CD4-positive, alpha-beta T cell treated with Interleukin-17A for 4 hours (primary cell): ENCODE data around the gene ZNF555.
"Not testable (repeated sequence)": the region's sequence is repeated elsewhere in the genome, so short reads cannot be mapped to it uniquely, and the experiment has no call there.

Experiments
- DNase-seq: peaks from one replicate; pipeline ENCODE4 v3.0.0-alpha.2; 2020; ENCODE audit warnings: mixed read lengths

Gene ZNF555

GRCh38 chr19:2872175-2872574, 30.9 kb downstream of the ZNF555 start:
- DNase-seq = peak; percentile 40

GRCh38 chr19:2877398-2878331, 36.4 kb downstream of the ZNF555 start:
- DNase-seq = no peak

GRCh38 chr19:2883686-2884439, 42.6 kb downstream of the ZNF555 start:
- DNase-seq = no peak

GRCh38 chr19:2885736-2886135, 44.5 kb downstream of the ZNF555 start:
- DNase-seq = no peak

GRCh38 chr19:2887391-2887914, 46.2 kb downstream of the ZNF555 start:
- no peak for DNase-seq

- DNase-seq = peak; percentile 60
These were observed 47.5 kb downstream of the ZNF555 start for GRCh38 chr19:2888731-2889224.

- DNase-seq = not testable (repeated sequence)
These were observed 49.3 kb downstream of the ZNF555 start for GRCh38 chr19:2890531-2890930.

GRCh38 chr19:2896694-2897093, 55.4 kb downstream of the ZNF555 start:
- DNase-seq = no peak

- DNase-seq = peak; percentile 99
These were observed 59.3 kb downstream of the ZNF555 start, which contains the start of gene ZNF57 for GRCh38 chr19:2900296-2901252. TSS of gene ZNF57 (plus strand) at chr19:2900928. CDS start at chr19:2901046, 118 bp downstream.

GRCh38 chr19:2902590-2903218, 61.4 kb downstream of the ZNF555 start:
- no peak for DNase-seq

GRCh38 chr19:2903326-2903725, 62.1 kb downstream of the ZNF555 start:
- DNase-seq = not testable (repeated sequence)

GRCh38 chr19:2905918-2906519, 64.7 kb downstream of the ZNF555 start:
- DNase-seq = no peak

- no peak for DNase-seq
These were observed 65.4 kb downstream of the ZNF555 start for GRCh38 chr19:2906631-2907195.
